Stimulated activated CD4-positive, alpha-beta T cell treated with anti-CD3 and anti-CD28 coated beads, TNF-alpha, amount 100 ng/mL, for 1 hour (primary cell): Measurements from ENCODE around the gene CYP19A1.

ENCODE experiments used
- DNase-seq, 3 donors: peaks; one replicate each; pipeline ENCODE4 v3.0.0-alpha.2; 2020; ENCODE audit warnings: low read depth in 3 of 3, low spot score in 1 of 3

Gene CYP19A1

GRCh38 chr15:51186891-51187290 is 151.5 kb downstream of the CYP19A1 start:
- DNase-seq, result no peak

- DNase-seq, result no peak
These were observed 152.2 kb downstream of the CYP19A1 start for GRCh38 chr15:51186181-51186705.

GRCh38 chr15:51185213-51186159 is 152.9 kb downstream of the CYP19A1 start:
- DNase-seq, result no peak

GRCh38 chr15:51184627-51185026 is 153.8 kb downstream of the CYP19A1 start:
- no peak for DNase-seq

GRCh38 chr15:51183076-51183475 is 155.3 kb downstream of the CYP19A1 start:
- no peak for DNase-seq

GRCh38 chr15:51181905-51182304 is 156.5 kb downstream of the CYP19A1 start:
- DNase-seq, result no peak

- no peak for DNase-seq
These were observed 157.2 kb downstream of the CYP19A1 start for GRCh38 chr15:51181221-51181620.

GRCh38 chr15:51180534-51180933 is 157.9 kb downstream of the CYP19A1 start:
- no peak for DNase-seq

- DNase-seq, result no peak
These were observed 158.4 kb downstream of the CYP19A1 start for GRCh38 chr15:51180011-51180410.

GRCh38 chr15:51172193-51172592 is 166.2 kb downstream of the CYP19A1 start:
- DNase-seq, result no peak

GRCh38 chr15:51171634-51171932 is 166.8 kb downstream of the CYP19A1 start:
- no peak for DNase-seq

- DNase-seq, result no peak
These were observed 167.3 kb downstream of the CYP19A1 start for GRCh38 chr15:51170882-51171633.

- DNase-seq, result no peak
These were observed 169.7 kb downstream of the CYP19A1 start for GRCh38 chr15:51168700-51169099.

GRCh38 chr15:51163843-51164242 is 174.6 kb downstream of the CYP19A1 start:
- DNase-seq, result no peak

GRCh38 chr15:51162865-51163762 is 175.3 kb downstream of the CYP19A1 start:
- DNase-seq, result peak; percentile 5 to 37 (median 8)

- no peak for DNase-seq
These were observed 176.7 kb downstream of the CYP19A1 start for GRCh38 chr15:51161491-51162220.

GRCh38 chr15:51160484-51160883 is 177.9 kb downstream of the CYP19A1 start:
- DNase-seq, result no peak
